GM12892 (cell line): ENCODE measurements around the gene SPSB2.

Source experiments
- DNase-seq: peaks from one replicate; pipeline ENCODE4 v3.0.0; 2011; ENCODE audit not compliant: insufficient read length
- FAIRE-seq: peaks from 2 replicates; lab custom pipeline; 2011; peaks lifted over from hg19 to GRCh38; lab: Jason Lieb, UNC
- POLR2A ChIP-seq: IDR thresholded peaks from 2 replicates; pipeline ENCODE4 v1.6.1; 2011; ENCODE audit warnings: low read depth, low read length, control low read depth
- POLR2AphosphoS5 ChIP-seq: IDR thresholded peaks from 2 replicates; pipeline ENCODE4 v1.6.1; 2011; ENCODE audit warnings: low read depth, low read length, control low read depth
- TAF1 ChIP-seq: IDR thresholded peaks from 2 replicates; pipeline ENCODE4 v1.6.1; 2011; ENCODE audit warnings: low read depth, mild to moderate bottlenecking, control low read depth, low read length, borderline replicate concordance

Gene SPSB2

DNA sequence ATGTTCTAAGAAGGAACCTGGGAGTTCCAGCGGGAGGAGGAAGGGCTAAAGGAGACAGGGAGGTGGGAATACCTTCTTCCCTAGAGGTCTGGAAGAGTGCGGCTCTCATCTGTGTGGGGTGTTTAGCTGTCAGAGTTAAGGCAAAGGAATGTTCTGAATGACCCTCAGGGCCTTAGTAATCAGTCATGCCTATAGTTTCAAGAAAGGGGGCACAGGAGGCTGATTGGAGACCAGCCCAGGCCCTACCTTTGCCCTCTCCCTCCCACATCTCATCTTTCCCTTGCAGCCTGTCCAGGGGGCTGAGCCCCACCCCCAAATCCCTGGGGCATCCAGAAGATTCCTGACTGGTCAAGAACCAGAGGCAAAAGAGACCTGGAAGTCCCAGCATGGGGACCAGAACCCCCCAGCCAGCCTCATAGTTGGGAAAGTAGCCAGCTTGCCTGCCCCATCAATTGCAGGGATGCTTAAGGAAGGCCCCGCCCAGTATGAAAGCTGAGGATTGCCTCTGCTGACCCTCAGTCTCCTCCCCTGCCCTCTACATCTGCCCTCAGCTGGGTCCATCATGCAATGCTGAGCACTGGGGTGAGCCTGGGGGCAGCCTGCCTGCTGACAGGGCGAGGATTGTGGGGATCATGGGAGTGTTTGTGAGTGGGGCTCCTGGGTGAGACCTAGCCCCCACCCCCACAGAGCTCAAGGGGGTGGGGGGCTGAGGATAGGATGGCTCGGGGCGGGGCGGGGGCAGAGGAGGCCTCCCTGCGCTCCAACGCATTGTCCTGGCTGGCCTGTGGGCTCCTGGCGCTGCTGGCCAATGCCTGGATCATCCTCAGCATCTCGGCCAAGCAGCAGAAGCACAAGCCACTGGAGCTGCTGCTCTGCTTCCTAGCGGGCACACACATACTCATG, 49.7 kb downstream of the SPSB2 start:
- TF ChIP-seq TAF1 (no peak), POLR2A (no peak), POLR2AphosphoS5 (no peak)
- DNase-seq (peak; percentile 11), FAIRE-seq (no peak)

- DNase-seq (no peak), FAIRE-seq (no peak)
- TF ChIP-seq POLR2AphosphoS5 = no peak
- TF ChIP-seq POLR2A = no peak
- TF ChIP-seq TAF1 = no peak
These were observed 50.5 kb downstream of the SPSB2 start for GRCh38 chr12:6822426-6823135.

- FAIRE-seq (no peak), DNase-seq (peak; percentile 10)
- TF ChIP-seq POLR2A = no peak
- TF ChIP-seq TAF1 = no peak
- no peak for TF ChIP-seq POLR2AphosphoS5
These were observed 51.3 kb downstream of the SPSB2 start, which contains the start of gene GPR162 for GRCh38 chr12:6821591-6822425. Gene GPR162 (plus strand): TSS chr12:6821821. CDS start chr12:6823899, 2,078 bp downstream.
